Tibial nerve (tissue), 4 donors: ENCODE measurements around the gene KAZN.

Experiments used
- CTCF ChIP-seq, 5 experiments: fragments of 200-600 bp in 3 of 5; fragments of 450-650 bp in 2 of 5; sonication (generic) in 3 of 5; IDR thresholded peaks; one replicate each; pipeline ENCODE4 v1.5.1; 2016 to 2019; ENCODE audit warnings: antibody characterized with exemption in 5 of 5, mild to moderate bottlenecking in 3 of 5, moderate library complexity in 2 of 5
- EP300 ChIP-seq, 2 donors: sonication (generic); formaldehyde crosslinking; IDR thresholded peaks; one replicate each; pipeline ENCODE4 v1.6.1; 2017; ENCODE audit warnings: antibody characterized with exemption in 2 of 2, mild to moderate bottlenecking in 1 of 2
- POLR2A ChIP-seq, 2 donors: fragments of 450-650 bp; IDR thresholded peaks; one replicate each; pipeline ENCODE4 v1.6.1; 2017; ENCODE audit warnings: antibody characterized with exemption in 2 of 2, mild to moderate bottlenecking in 2 of 2, moderate library complexity in 2 of 2

DNA sequence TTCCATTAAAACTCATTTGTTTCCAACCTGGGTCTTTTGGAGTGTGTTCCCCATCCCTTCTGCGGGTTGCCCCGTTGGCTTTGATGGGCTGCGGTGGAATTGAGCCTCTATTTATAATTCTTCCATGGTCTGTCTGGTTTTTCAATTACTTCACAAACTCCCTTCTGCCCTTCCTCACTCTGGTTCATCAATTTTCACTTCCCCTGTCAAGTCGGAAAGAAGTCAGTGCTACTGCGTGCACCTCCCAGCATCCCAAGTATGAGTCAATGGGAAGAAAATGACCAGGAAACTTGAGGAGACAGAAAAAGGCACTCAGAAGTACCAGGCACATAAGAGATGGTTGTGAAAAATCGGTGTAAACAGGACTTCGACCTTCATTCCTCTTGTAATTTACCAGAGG lies 126.2 kb downstream of the KAZN start:
- TF ChIP-seq CTCF (IDR thresholded peaks at IDR 0.05), result no peak
- TF ChIP-seq POLR2A (IDR thresholded peaks at IDR 0.05), result no peak
- no peak for TF ChIP-seq EP300 (IDR thresholded peaks at IDR 0.05)
